ENCODE measurements around the gene NDUFB6.
"Not testable (repeated sequence)": the region's sequence is repeated elsewhere in the genome, so short reads cannot be mapped to it uniquely, and the experiment has no call there.

NDUFB6 gene

DNA sequence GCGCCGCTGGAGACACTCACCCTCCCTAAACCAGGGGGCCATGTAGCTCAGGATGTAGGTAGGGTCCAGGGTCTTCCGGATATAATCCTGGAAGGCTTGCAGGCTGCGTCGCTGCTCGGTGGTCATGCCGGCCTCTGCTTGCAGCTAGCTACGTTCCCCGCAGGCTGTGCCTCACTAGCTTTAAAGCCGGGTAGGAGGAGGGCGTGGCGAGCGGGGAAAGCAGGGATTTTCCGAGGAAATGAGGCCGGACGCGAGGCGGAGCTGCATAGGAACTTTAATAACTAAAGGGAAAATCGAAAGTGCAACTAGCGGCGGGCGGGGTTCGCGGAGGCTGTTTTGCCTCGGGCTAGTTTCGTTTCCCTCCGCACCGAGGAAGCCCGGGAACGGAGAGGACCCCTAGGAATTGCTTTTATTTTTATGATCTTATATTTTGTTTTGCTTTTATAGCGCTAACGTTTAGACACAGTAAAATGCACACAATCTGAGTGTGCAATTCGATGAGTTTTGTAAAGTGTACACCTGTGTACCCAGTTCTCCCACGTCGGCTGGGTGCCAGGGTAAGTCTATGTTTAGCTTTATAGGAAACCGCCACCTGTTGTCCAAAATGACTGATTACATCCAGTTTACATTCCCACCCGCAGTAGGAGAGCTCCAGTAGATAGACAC lies 46.8 kb downstream of the NDUFB6 start, which contains the start of gene RIGI:
TSS of gene RIGI (minus strand) at position 156 of the 666 bp plus-strand sequence. CDS start at position 126, 30 bp downstream.
- Histone ChIP-seq H3K36me3 (no peaks in the 10 kb centered on the region), H3K9me3 (no peaks in the 10 kb centered on the region), H3K27ac (peak within 1 kb of the TSS; percentile 89), H3K4me1 (ENCODE audit: control insufficient read depth in 1 of 2, insufficient read depth in 1 of 2, low read depth in 1 of 2, low read length in 1 of 2) (peaks cover 22 to 25% of the 10 kb centered on the region in 2 experiments), H3K4me3 (ENCODE audit: low read depth in 1 of 2, low read length in 1 of 2) (peak within 1 kb of the TSS; percentile 80 to 81), H3K27me3 (no peaks in the 10 kb centered on the region)
- TF ChIP-seq, protein P1, sequence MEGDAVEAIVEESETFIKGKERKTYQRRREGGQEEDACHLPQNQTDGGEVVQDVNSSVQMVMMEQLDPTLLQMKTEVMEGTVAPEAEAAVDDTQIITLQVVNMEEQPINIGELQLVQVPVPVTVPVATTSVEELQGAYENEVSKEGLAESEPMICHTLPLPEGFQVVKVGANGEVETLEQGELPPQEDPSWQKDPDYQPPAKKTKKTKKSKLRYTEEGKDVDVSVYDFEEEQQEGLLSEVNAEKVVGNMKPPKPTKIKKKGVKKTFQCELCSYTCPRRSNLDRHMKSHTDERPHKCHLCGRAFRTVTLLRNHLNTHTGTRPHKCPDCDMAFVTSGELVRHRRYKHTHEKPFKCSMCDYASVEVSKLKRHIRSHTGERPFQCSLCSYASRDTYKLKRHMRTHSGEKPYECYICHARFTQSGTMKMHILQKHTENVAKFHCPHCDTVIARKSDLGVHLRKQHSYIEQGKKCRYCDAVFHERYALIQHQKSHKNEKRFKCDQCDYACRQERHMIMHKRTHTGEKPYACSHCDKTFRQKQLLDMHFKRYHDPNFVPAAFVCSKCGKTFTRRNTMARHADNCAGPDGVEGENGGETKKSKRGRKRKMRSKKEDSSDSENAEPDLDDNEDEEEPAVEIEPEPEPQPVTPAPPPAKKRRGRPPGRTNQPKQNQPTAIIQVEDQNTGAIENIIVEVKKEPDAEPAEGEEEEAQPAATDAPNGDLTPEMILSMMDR (IDR thresholded peaks at IDR 0.05), result peak; percentile 9

DNA sequence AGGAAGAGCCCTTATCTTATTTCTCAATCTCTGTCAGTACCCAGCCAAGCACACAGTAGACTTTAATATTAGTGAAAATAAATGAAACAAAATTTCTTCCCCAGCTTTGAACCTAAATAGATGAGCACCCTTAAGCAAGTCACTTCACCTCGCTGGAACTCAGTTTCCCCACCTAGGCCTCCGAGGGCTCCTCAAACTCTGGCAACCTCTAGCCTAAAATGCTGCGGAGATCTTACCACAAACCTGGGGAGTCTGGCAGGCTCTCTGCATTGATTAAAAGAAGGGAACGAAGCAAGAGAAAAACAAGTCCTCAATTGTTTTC lies 47.3 kb downstream of the NDUFB6 start:
- TF ChIP-seq, protein P1 (IDR thresholded peaks at IDR 0.05), result no peak
- Histone ChIP-seq H3K27ac (peak overlapping the region; percentile 89), H3K9me3 (no peaks in the 10 kb centered on the region), H3K4me3 (ENCODE audit: low read depth in 1 of 2, low read length in 1 of 2) (peak overlapping the region; percentile 80 to 81), H3K4me1 (ENCODE audit: control insufficient read depth in 1 of 2, insufficient read depth in 1 of 2, low read depth in 1 of 2, low read length in 1 of 2) (peaks cover 22 to 25% of the 10 kb centered on the region in 2 experiments), H3K27me3 (no peaks in the 10 kb centered on the region), H3K36me3 (no peaks in the 10 kb centered on the region)

DNA sequence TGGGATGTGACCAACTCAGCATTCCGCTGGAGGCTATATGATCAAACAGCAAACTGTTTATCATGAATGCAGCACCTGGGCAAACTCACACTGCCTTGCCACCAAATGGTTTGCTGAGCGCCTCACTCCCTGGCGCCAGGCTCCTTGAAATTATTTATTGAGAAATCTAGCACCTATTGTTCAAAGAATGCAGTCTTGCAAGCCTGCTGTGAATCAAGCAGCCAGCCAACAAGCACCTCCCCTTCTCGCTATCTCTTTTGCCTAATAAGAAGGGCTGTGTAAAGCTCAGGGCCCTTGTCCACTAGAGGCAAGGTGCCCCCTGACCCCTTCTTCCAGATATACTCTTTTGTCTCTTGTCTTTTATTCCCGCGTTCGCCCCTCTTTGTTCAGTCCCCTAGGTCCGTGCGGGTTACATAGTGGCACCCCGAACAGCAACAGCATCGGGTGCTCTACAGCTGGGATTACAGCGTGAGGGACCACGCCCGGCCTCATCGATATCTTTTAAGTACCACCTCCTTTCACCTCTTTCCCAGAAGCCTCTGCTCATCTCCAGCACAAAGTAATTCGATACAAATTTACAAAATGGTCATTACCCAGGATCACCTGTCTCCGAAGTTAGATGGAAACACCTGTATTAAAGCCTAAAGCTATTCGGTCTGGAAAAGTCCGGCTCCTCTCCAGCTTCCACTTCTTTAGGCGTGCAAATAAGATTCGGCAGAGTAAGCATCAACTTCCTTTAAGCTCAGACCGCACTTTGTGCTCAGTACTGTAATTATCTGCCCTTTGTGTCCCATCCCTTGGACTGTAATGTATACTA lies 47.9 kb downstream of the NDUFB6 start:
- peak overlapping the region; percentile 89 for H3K27ac ChIP-seq
- H3K4me1 ChIP-seq (ENCODE audit: control insufficient read depth in 1 of 2, insufficient read depth in 1 of 2, low read depth in 1 of 2, low read length in 1 of 2), result peaks cover 22 to 25% of the 10 kb centered on the region in 2 experiments
- TF ChIP-seq, protein P1 (IDR thresholded peaks at IDR 0.05), result no peak
- no peaks in the 10 kb centered on the region for H3K27me3 ChIP-seq
- H3K36me3 ChIP-seq, result no peaks in the 10 kb centered on the region
- H3K9me3 ChIP-seq, result no peaks in the 10 kb centered on the region
- peak overlapping the region; percentile 80 to 81 for H3K4me3 ChIP-seq (ENCODE audit: low read depth in 1 of 2, low read length in 1 of 2)

DNA sequence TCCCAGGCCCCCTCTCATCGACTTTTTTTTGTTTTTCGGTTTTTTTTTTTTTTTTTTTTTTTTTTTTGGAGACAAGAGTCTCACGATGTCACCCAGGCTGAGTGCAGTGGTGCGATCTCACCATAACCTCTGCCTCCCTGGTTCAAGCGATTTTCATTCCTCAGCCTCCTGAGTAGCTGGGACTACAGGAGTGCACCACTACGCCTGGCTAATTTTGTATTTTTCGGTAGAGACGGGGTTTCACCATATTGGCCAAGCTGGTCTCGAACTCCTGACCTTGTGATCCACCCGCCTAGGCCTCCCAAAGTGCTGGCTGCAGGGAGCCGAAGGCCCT lies 48.4 kb downstream of the NDUFB6 start:
- Histone ChIP-seq H3K27ac (peak overlapping the region; percentile 89), H3K4me3 (ENCODE audit: low read depth in 1 of 2, low read length in 1 of 2) (peak overlapping the region; percentile 80 to 81), H3K4me1 (ENCODE audit: control insufficient read depth in 1 of 2, insufficient read depth in 1 of 2, low read depth in 1 of 2, low read length in 1 of 2) (peaks cover 22 to 25% of the 10 kb centered on the region in 2 experiments)
- H3K9me3 ChIP-seq, H3K36me3 ChIP-seq, H3K27me3 ChIP-seq: not testable (repeated sequence)

DNA sequence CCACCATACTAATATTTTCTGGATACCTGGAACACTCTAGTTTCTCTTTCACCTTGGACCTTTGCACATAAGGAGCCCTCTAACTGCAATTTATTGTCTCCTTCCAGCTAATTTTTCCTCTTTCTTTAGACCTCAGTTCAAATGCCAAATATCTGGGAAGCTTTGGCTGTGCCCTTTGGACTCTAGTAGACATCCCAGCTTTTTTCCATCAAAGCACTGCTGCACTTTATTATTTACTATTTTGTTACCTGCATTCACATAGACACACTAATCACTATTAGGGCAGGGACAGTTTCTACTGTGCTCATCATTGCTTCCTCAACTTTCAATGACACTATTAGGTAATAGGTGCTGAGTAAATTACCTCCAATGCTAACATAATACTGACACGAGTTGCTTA lies 49.0 kb downstream of the NDUFB6 start:
- no peaks in the 10 kb centered on the region for H3K36me3 ChIP-seq
- TF ChIP-seq, protein P1 (IDR thresholded peaks at IDR 0.05), result no peak
- no peak overlapping the region for H3K4me3 ChIP-seq (ENCODE audit: low read depth in 1 of 2, low read length in 1 of 2)
- no peaks in the 10 kb centered on the region for H3K9me3 ChIP-seq
- H3K27ac ChIP-seq, result no peak overlapping the region
- no peaks in the 10 kb centered on the region for H3K27me3 ChIP-seq
- peaks cover 22 to 25% of the 10 kb centered on the region in 2 experiments for H3K4me1 ChIP-seq (ENCODE audit: control insufficient read depth in 1 of 2, insufficient read depth in 1 of 2, low read depth in 1 of 2, low read length in 1 of 2)

DNA sequence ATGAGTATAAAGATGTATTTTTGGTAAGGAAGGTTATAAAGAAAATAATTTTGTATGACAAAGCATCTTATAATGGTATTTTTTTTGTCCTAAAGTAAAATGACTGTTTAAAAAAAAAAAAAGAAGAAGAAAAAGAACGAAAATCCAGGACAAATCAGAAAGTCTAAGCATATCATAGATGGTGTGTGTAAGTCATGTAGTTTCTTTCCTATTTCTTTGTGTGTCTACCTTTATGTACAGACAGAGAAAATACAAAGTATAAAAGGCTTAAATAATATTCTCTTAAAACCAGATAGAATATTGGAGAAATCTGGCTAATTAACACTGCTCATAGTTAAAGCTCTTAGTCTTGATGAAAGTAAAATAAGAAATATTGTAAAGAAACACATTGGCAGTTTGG lies 54.7 kb downstream of the NDUFB6 start:
- Histone ChIP-seq H3K27ac (no peak overlapping the region), H3K4me3 (ENCODE audit: low read depth in 1 of 2, low read length in 1 of 2) (no peak overlapping the region), H3K9me3 (no peaks in the 10 kb centered on the region), H3K27me3 (no peaks in the 10 kb centered on the region), H3K36me3 (no peaks in the 10 kb centered on the region), H3K4me1 (ENCODE audit: control insufficient read depth in 1 of 2, insufficient read depth in 1 of 2, low read depth in 1 of 2, low read length in 1 of 2) (peaks cover 1 to 2% of the 10 kb centered on the region in 2 experiments)
- TF ChIP-seq, protein P1 (IDR thresholded peaks at IDR 0.05), result no peak
